HG03521 (cell line): ENCODE results near the gene RAD9A.

ENCODE experiments used
- ATAC-seq: cut with Tn5 transposase; IDR thresholded peaks from one replicate; pipeline ENCODE4 v1.9.1; 2021; ENCODE audit warnings: mild to moderate bottlenecking, moderate library complexity; ENCODE audit not compliant: unreplicated experiment

Gene RAD9A

DNA sequence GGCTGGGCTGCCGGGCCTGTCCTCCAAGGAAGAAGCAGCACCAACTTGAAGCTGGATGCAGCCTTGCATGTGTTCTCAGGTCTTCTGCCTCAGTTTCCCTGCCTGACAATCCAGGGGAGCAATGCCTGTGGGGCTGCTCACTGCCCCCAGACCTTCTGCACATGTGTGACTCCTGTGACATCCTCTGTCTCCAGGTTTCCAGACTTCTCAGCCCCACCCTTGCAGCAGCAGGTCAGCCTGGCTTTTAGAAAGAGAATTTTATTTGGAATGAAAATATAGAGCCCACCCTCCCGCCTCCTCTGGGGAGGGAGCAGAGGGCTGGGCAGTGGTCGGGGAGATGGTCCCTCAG, 46.0 kb downstream of the RAD9A start:
- no peak for ATAC-seq

DNA sequence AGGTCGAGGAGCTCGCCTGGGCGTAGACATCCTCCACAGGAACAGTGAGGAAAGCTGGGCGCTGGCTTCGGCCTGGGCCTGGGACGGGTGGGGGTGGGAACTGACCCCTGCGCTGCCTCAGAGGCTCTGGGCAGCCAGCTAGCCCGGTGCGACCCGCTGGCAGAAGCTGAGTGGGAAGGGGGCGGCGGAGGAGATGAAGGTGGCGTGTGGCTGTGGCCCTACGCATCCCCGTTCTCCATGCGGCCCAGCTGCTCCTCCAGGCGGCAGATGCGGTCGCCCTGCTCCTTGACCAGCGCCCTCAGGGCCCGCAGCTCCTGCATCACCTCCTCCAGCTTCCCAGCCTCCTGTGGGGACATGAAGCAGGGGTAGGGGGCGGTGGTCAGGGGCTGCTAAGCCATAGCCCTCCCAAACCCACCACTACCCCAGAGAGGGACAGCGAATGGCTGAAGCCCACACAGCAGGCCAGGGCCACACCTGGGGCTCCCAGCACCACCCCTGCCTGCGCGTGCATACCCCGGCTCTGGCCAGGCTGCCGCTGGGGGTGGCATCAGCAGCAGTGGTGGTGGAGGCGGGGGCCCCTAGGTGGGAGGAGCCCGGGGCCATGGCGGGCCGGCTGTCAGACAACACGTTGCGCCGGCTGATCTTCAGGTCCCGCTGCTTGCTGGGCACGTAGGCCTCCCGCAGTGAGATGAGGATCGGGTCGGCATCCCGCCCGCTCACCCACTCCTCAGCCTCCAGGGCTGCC, 46.5 kb downstream of the RAD9A start:
- no peak for ATAC-seq

DNA sequence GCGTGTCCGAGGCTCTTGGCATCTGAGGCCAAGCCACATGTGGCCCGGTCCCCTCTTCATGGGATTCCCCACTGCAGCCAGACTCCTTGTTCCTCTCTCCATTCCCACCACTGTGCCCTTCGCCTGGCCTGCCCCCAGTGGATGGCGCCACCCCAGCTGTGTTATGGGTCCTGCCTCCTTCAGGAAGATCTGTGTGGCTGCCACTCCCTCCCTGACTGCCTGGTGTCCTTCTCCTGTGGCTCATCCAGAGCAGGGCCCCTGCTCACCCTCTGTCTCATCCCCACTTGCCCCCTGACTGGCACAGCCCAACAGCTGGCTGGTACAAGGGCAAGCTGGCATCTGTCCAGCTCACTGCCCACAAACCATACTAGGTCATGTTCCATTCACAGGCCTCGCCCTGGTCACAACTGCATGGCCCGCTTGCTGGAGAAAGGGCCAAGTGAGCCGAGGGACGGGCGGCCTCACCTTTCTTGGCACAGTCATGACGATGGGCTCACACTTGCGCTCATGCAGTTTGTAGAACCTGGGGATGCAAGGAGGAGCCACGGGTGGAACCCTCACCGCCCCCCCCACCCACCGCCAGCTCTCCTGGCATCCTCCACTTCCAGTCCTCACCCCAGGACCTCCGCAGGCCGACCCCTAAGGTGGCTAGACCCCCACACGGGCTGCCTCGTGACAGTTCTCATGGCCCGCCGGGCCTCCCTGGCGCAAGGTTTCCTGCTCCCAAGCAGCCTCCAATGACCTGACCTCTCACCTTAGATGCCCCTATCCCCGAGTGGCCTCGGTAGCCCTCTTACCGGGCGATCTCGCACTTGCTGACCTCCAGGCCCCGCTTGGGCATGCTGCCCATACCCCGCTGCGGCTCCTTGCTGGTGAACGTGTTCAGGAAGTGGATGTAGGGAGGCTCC, 47.8 kb downstream of the RAD9A start:
- ATAC-seq = no peak

DNA sequence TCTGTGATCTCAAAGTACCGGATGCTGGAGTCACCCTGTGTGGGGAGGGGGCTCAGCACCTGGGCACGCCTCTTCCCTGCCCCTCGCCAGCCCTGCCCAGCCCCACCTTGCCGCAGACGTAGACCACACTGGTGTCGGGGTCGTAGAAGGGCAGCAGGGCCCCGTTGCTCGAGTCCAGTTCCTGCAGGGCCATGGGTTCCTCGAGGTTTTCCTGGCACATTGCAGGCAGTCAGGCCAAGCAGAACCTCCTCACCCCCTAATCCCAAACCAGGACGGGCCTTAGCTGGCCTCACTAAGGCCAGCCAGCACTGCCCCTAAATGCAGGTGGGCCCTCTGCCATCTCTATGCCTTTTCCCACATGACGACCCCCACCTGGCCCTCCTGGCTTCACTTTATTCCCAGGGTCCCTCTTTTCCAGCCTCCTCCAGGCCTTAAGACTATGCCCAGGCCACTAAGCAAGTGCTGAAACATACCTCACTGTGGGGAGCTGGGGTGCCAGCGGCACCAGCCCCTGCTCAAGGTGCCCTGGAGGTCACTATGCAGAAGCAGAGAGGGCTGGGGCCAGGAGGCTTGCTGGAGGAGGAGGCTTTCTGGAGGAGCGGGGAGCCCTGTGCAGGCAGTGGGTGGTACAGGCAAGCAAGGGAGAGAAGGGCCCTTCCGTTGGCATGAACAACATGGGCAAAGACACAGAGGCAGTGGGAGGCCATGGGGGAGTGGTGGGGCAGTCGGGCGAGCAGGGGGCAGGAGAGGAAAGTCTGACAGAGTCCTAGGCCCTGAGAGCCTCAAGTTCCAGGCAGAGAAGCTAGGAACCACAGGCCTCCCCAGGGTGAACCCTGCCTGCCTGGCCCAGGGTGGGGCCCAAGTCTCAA, 48.7 kb downstream of the RAD9A start:
- no peak for ATAC-seq

DNA sequence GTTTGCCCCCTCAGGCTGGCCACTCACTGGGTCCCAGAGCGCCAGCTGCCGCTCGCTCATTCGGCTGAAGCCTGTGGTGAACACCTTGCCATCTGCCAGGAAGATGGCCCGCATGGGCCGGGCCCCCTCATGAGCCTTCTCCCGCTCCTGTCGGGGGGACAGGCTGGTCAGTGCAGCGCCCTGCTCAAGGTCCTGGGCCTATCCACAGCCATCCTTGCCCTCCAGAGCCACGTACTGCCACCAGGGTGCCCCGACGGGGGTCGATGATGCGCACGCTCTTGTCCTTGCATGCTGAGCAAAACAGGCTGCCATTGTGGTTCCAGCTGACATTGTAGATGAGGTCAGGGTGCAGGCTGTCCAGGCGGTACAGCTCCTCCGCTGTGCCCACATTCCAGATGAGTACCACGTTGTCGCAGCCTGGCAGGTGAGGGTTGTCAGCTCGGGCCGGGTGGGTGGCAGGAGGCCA, 49.3 kb downstream of the RAD9A start:
- ATAC-seq = no peak

DNA sequence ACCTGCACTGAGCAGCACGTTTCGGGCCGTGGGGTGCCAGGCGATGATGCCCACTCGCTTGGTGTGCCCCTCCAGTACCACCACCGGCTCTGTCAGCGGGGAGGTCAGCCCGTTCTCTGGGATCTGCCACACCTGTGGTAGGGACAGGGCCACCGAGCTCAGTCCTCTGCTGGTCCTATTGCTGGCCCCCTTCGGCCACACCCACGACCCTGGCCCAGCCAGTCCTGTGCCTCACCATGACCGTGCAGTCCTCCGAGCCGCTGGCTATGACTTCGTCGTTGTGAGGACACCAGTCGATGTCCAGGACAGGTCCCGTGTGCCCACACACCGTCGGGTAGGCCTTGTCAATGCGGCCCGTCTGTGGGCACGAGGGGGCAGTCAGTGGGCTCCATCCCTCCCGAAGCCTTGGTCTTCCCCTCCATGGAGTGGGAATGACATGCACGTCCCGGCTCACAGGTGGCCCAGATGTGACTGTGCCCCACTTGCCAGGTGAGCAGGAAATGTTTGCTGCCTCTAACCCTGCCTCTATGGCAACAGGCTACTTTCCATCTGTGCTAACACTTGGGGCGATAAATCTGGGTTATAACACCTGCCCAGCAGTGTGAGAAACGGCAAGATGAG, 50.1 kb downstream of the RAD9A start:
- no peak for ATAC-seq

DNA sequence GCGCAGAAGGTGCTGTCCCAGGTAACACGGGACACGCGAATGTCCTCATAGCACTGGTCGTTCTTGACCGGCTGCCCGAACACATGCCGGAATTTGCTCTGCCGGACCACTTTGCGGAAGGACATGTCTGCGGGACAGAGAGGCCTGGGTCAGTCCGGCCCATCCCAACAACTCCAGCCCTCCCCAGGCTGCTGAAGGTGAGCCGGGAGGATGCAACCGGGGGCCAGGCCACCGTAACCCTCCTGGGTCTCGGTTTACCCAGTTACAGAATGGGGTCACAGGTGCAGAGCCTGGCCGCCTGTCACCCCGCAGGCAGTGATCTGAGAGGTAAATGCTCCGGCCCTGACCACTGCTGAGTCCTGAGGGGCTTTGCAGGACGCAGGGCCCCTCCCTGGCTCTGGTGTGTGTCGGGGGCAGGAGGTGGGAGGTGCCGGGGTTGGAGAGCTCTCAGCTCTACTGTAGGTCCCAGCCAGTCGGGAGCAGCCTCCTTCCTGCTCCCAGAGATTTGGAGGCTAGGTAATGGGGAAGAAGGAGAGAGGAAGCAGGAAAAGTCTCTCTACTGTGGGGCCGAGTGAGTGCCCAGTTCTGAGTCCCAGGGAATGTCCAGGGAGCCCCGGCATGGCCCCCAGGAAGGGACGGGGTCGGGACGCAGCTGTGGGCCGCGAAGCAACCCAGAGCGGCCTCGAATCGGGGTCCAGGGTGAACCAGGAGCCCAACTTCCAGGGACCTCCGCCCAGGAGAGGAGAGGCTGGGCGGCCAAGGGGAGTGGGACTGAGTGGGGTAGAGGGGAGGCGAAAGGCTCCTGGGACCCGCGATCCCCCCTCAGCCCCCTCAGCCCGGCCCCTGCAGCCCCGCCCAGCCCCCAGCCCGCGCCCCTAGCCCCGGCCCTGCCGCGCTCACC, 51.0 kb downstream of the RAD9A start:
- ATAC-seq = peak; percentile 2

DNA sequence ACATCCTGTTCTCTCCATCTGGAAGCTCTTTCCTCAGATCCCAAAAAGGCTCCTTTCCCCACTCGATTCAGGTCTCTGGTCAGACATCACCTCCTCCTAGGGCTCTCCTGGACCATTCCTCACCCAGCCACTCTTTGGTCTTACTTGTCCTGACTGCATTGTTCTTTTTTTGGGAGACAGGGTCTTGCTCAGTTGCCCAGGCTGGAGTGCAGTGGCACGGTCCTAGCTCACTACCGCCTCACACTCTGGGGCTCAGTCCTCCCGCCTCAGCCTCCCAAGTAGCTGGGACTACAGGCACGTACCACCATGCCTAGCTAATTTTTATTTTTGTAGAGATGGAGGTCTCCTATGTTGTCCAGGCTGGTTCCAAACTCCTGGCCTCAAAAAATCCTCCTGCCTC, 53.7 kb downstream of the RAD9A start:
- ATAC-seq = no peak
